MM.1S (cell line): Measurements from ENCODE around the gene ARHGEF25.

Experiments used
- EZH2 ChIP-seq: fragments of 300-600 bp; sonication (generic); optimal IDR thresholded peaks from 2 replicates; pipeline ENCODE3; 2017; ENCODE audit warnings: low read depth, mild to moderate bottlenecking, antibody characterized with exemption, low read length, mixed read lengths
- TF ChIP-seq, protein P1 (sequence below): fragments of 300-600 bp; sonication (generic); IDR thresholded peaks from 2 replicates; pipeline ENCODE4 v1.5.1; 2016; ENCODE audit warnings: antibody characterized with exemption, low read length, mixed read lengths

DNA sequence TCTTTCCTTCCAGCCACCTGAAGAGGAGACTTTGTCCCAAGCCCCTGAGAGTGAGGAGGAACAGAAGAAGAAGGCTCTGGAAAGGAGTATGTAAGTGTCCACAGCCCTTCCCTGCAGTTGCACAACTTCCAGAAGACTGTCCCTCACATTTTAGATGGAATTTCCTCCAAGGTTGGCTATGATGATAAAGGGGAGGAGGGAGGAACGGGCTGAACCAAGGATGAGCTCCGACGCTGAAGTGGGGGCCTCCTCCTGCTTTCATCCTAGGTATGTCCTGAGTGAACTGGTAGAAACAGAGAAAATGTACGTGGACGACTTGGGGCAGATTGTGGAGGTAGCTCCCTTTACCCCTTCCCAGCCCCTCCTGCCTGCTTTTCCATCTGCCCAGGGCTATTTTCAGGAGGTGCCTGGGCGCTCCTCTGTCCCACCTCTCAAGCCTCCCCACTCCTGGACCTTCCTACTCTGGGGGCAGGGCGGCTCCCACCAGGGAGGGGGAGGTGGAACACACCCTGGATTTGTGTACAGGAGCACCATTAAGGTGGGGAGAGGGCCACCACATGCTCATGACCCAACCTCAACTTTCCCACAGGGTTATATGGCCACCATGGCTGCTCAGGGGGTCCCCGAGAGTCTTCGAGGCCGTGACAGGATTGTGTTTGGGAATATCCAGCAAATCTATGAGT, 2.3 kb downstream of the ARHGEF25 start:
- TF ChIP-seq, protein P1, sequence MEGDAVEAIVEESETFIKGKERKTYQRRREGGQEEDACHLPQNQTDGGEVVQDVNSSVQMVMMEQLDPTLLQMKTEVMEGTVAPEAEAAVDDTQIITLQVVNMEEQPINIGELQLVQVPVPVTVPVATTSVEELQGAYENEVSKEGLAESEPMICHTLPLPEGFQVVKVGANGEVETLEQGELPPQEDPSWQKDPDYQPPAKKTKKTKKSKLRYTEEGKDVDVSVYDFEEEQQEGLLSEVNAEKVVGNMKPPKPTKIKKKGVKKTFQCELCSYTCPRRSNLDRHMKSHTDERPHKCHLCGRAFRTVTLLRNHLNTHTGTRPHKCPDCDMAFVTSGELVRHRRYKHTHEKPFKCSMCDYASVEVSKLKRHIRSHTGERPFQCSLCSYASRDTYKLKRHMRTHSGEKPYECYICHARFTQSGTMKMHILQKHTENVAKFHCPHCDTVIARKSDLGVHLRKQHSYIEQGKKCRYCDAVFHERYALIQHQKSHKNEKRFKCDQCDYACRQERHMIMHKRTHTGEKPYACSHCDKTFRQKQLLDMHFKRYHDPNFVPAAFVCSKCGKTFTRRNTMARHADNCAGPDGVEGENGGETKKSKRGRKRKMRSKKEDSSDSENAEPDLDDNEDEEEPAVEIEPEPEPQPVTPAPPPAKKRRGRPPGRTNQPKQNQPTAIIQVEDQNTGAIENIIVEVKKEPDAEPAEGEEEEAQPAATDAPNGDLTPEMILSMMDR, result no peak
- no peak for TF ChIP-seq EZH2
